Testis (tissue), 2 donors: ENCODE data around the gene MACROD2.

Source experiments
- CTCF ChIP-seq, 3 experiments: fragments of 450-650 bp in 2 of 3; fragments of 200-600 bp in 1 of 3; sonication (generic) in 1 of 3; IDR thresholded peaks; one replicate each; pipeline ENCODE4 v1.5.1; 2016 to 2019; ENCODE audit warnings: antibody characterized with exemption in 3 of 3, mild to moderate bottlenecking in 2 of 3, moderate library complexity in 1 of 3
- POLR2A ChIP-seq: fragments of 450-650 bp; IDR thresholded peaks from one replicate; pipeline ENCODE4 v1.6.1; 2017; ENCODE audit warnings: antibody characterized with exemption, mild to moderate bottlenecking, moderate library complexity

GRCh38 chr20:14555676-14556075, 560.4 kb downstream of the MACROD2 start:
- TF ChIP-seq CTCF (IDR thresholded peaks at IDR 0.05) (no peak), POLR2A (no peak)
